ENCODE results near the gene TMEM154.

- TF ChIP-seq CTCF (IDR thresholded peaks at IDR 0.05; ENCODE audit: low read length) (no peak), EZH2 (IDR thresholded peaks at IDR 0.05; ENCODE audit: borderline replicate concordance, low read length) (no peak)
Observed at GRCh38 chr4:152652102-152652501, 27.7 kb downstream of the TMEM154 start.

All from OCI-LY1 (cell line).